Liver (tissue), 3 donors: Measurements from ENCODE around the gene NKAPD1.

ENCODE experiments used
- CTCF ChIP-seq: fragments of 150-350 bp; IDR thresholded peaks from 2 replicates; pipeline ENCODE4 v1.5.1; 2017; ENCODE audit warnings: improper control_type of control experiment, low read depth, low read length; ENCODE audit not compliant: missing input control
- FOXA2 ChIP-seq: IDR thresholded peaks from 2 replicates; pipeline ENCODE4 v1.6.1; 2016; ENCODE audit warnings: antibody characterized with exemption
- GABPA ChIP-seq, 2 donors: IDR thresholded peaks in 1 of 2; conservative IDR thresholded peaks in 1 of 2; 2 replicates each; pipeline ENCODE4 v1.6.1; 2016; ENCODE audit warnings: antibody characterized with exemption in 2 of 2, mild to moderate bottlenecking in 1 of 2, moderate library complexity in 1 of 2
- JUND ChIP-seq, 2 donors: IDR thresholded peaks; 2 replicates each; pipeline ENCODE4 v1.6.1; 2016; ENCODE audit warnings: antibody characterized with exemption in 2 of 2
- MAX ChIP-seq: IDR thresholded peaks from 2 replicates; pipeline ENCODE4 v1.6.1; 2016; ENCODE audit warnings: antibody characterized with exemption
- TAF1 ChIP-seq: conservative IDR thresholded peaks from 2 replicates; pipeline ENCODE4 v1.6.1; 2016; ENCODE audit warnings: antibody characterized with exemption, mild to moderate bottlenecking
- TF ChIP-seq, protein P1 (sequence below): IDR thresholded peaks from 2 replicates; pipeline ENCODE4 v1.6.1; 2016; ENCODE audit warnings: antibody characterized with exemption, mild to moderate bottlenecking
- donor health status: healthy.
- donor health status: healthy.

- TF ChIP-seq CTCF (no peak), FOXA2 (no peak), GABPA (IDR thresholded peaks at IDR 0.05 in 1 of 2, conservative IDR thresholded peaks at IDR 0.05 in 1 of 2) (no peak), JUND (IDR thresholded peaks at IDR 0.05) (no peak), MAX (no peak), TAF1 (no peak)
- TF ChIP-seq, protein P1, sequence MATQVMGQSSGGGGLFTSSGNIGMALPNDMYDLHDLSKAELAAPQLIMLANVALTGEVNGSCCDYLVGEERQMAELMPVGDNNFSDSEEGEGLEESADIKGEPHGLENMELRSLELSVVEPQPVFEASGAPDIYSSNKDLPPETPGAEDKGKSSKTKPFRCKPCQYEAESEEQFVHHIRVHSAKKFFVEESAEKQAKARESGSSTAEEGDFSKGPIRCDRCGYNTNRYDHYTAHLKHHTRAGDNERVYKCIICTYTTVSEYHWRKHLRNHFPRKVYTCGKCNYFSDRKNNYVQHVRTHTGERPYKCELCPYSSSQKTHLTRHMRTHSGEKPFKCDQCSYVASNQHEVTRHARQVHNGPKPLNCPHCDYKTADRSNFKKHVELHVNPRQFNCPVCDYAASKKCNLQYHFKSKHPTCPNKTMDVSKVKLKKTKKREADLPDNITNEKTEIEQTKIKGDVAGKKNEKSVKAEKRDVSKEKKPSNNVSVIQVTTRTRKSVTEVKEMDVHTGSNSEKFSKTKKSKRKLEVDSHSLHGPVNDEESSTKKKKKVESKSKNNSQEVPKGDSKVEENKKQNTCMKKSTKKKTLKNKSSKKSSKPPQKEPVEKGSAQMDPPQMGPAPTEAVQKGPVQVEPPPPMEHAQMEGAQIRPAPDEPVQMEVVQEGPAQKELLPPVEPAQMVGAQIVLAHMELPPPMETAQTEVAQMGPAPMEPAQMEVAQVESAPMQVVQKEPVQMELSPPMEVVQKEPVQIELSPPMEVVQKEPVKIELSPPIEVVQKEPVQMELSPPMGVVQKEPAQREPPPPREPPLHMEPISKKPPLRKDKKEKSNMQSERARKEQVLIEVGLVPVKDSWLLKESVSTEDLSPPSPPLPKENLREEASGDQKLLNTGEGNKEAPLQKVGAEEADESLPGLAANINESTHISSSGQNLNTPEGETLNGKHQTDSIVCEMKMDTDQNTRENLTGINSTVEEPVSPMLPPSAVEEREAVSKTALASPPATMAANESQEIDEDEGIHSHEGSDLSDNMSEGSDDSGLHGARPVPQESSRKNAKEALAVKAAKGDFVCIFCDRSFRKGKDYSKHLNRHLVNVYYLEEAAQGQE = no peak
Observed at GRCh38 chr11:112050721-112051120, 23.4 kb upstream of the NKAPD1 start.
